T1000 (cell line): Measurements from ENCODE around the gene PROM1.

Source experiments
- DNase-seq: peaks from one replicate; lab custom pipeline; 2025; ENCODE audit warnings: mixed read lengths; lab: John Stamatoyannopoulos, UW

Gene PROM1

DNA sequence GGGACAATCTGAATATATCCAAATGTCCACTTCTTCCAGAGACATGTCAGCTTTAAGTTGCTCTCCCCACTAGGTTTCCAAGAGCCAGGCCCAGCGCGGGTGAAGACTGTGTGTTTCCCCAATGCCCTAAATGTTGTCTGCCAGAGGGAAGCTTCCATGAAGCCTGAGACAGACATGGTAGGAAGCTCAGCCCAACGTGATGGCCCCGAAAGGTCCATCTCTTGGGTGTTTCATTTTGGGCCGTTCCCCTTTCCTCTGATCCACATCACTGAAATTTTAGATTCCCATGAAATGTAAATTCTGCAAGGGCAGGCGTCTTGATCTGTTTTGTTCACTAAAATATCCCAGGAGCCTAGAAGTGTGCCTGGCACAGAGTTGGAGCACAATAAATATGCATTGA lies 25.4 kb upstream of the PROM1 start:
- DNase-seq: no peak

DNA sequence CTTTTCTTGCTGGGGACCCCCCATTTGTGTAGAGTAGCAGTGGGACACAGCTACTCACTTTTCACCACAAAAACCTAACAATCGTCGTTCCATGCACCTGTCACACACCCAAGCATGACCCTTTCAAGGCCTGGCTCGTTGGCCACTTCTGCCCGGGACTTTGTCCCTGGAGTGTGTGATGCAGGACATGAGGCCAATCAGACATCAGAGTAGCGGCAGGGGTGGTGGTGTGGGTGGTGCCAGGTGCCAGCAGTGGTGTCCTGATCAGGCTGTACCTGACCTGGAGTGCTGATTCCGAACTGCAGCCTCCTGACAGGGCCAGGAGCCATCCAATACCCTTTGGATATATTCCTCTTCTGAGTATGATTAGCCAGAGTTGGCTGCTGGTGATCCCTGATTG lies 23.1 kb upstream of the PROM1 start:
- no peak for DNase-seq

DNA sequence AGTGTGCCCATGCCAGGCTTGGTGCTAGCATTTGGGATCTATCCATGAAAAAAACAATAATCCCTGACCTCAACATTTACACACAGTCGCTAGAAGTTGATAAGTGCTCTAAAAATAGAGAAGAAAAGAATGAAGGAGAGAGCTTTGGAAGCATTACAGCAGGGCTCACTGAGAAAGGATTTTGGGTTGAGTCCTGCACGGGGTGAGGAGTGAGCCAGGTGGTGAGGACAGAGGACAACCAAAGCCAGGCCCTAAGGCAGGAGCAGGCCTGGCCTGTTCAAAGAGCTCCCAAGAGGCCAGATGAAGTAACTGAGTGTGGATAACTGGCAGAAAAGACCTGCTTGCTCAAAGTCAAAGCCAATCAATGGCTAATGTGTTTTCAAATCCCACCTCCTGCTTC lies 20.7 kb upstream of the PROM1 start:
- no peak for DNase-seq

DNA sequence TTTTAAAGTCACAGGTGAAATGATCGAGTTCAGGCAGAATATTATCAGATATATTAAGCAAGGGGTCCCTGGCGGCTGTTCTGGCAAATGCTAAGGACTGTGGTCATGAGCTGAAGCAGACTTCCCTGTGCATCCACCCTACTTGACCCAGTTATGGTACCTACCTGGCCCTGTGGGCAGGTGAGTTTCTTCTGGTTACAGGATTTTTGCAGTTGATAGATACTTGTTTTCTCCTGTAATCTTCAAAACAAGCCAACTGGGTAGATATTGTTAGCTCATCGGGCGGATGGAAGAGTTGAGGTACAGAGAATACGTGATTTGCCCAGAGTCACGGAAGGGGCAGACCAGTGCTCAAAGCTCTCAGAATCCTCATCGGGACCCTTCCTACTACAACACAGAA lies 18.5 kb upstream of the PROM1 start:
- DNase-seq: no peak

DNA sequence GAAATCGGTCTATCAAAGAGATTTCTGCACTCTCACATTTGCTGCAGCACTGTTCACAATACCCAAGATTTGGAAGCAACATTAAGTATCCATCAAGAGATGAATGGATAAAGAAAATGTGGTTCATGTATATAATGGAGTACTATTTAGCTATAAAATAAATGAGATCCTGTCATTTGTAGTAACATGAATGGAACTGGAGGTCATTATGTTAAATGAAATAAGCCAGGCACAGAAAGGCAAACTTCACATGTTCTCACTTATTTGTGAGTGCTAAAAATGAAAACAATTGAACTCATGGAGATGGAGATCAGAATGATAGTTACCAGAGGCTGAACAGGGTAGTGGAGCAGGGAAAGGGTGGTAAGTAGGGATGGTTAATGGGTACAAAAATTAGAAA lies 17.0 kb upstream of the PROM1 start:
- DNase-seq: no peak

DNA sequence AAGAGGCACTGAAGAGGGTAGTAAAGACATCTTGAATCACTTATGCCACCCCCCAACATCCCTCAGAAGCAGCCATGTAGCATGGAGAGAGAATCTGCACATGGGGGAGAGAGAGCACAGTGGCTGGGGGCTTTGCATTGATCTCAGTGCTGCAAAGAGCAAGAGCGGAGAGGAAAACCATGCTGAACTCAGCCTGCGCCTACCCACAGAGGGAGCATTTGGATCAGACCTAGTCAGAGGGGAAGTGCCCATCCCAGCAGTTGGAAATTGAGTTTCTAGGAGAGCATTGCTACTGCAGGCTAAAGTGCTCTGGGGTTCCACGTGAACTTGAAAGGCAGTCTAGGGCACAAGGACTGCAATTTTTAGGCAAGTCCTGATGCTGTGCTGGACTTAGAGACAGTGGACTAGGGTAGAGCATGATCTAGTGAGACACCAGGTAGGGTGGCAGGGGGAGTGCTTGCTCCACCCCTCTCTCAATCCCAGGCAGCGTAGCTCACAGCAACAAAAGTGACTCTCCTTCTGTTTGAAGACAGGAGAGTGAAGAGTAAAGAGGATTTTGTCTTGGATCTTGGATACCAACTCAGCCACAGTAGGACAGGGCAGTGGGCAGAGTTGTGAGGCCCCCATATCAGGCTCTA lies 9.0 kb upstream of the PROM1 start:
- DNase-seq: no peak

DNA sequence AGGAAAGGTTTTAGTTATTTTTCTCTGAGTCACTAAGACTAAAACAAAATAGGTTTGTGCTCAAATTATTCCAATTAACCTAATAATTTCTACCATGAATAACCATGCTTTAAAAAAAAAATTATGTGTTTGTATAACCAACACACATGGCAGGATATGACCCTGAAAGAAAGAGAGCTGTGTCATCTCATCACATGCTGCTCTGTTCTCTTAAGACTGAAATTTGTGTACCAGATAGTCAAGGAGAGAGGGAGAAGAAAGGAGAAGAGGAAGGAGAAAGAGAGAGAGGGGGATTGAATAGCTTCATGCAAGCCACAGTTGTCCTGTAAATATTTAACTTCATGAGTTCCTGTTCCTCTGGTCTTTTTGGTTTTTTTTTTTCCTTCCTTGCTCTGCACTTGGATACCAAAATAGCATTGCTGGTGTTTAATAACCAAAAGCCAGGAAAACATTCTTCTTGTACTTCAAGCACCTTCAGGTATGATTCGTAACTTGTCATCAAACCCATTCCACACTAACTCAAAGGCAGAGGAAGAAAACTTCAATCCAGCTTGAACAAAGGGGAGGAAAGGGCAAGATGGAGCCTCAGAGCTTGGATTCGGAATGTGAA lies 6.4 kb upstream of the PROM1 start:
- no peak for DNase-seq

DNA sequence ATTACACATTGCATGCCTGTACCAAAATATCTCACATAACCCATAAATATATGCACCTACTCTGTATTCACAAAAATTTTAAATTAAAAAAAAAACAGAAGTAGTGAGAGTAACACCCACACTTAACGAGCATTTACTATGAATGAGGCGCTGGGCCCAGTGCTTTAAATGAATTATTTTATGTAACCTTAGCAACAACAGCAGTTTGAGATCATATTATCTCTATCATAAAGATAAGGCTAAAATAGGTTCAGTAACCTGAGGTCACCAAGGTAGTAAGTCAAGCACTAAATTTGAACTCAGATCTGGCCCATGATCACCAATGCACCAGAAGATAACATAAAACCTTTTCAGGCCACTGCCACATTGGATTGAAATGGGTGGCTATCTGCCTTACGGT lies 5.3 kb upstream of the PROM1 start:
- no peak for DNase-seq

DNA sequence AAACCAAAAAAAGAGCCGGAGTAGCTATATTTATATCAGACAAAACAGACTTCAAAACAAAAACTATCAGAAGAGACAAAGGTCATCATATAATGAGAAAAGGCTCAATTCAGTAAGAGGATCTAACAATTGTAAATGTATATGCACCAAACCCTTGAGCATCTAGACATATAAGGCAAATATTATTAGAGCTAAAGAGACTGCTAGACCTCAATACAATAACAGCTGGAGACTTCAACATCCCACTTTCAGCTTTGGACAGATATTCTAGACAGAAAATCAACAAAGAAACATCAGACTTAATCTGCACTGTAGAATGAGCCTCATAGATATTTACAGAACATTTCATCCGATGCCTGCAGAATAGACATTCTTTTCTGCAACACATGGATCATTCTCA lies 4.8 kb upstream of the PROM1 start:
- DNase-seq: no peak

DNA sequence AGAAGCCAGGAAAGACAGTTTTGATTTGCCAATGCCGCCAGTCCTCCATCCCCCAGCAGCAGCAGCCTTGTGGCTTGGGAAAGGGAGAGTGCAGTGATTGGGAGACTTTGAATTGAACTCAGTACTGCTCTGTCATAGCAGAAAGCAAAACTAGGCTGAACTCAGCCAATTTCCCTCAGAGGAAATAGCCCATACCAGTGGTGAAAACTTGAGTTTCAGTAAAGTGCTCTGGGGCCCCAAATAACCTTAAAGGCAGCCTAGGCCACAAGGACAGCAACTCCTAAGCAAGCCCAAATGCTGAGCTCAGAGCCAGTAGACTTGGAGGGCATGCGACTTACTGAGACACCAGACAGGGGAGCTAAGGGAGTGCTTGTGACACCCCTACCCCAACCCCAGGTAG lies 2.0 kb upstream of the PROM1 start:
- no peak for DNase-seq

DNA sequence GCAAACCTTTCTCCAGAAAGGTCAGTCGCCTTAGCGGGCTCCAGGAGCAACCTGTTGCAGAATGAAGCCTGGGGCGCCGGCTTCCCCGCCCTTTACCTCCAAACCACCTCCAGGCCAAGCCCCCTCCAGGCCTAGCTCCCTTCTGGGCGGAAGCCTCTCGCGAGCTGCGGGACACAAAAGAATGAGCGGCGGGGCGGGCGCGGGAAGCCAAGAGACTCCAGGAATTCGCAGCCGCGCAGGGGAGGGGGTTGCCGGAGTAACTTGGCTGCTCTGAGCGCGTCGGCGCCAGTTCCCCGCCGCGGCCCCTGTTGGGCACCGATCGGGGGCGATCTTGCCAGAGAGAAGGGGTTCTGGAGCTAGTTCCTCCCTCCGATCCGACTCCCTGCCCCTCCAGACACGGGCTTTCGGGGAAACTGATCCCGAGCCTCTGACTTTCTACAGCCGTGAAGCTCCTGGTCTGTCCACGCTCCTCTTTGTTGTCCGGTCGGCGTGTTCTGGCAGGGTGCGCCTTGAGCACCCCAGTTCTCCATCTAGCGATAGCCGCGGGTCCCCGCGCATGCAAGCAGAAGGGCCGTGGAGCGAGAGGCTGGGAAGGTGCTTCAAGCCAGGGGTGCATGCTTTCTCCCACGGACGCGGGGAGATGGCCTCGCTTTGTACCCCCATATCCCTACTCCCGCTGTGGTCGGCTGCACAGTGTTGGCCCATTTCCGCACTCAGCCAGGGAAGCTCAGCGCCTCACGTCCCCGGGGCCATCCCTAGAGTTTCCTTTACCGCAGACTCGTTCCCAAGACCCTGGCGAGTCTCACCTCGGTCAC lies 1.2 kb downstream of the PROM1 start:
- no peak for DNase-seq

DNA sequence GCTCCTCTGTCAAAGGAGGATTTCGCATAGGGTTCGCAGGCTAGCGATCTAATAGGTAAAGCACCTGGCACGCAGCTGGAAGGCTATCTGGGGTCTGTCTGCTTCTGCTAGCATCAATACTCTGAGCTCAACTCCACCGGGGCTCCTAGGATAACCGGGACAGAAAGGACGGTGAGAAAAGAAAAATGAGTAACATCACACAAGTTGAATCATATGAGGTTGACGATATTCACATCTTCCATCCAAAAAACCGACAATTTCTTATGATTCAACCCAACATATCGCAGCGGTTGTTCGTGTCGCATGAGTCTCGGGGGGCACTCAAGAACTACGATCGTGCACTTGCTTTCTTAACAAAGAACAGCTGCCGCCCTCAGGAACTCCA lies 1.8 kb downstream of the PROM1 start:
- no peak for DNase-seq

DNA sequence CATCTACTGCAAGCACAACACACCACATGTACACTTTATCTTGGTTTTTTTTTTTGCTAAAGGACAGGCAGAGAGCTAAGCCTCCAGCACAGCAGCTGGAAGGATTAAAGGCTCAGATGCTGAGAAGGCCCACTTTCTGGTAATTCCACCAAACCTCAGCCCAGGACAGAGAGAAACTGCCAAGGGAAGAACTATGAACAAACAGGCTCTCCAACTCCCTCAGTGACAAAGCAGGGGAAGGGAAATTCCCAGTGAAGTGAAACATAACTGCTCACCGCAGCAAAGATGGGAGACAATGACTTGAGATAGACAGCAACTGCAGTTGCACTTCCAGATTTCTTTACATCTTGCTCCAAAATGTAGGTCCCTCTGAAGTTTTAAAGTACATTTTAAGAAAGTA lies 4.8 kb downstream of the PROM1 start:
- no peak for DNase-seq

DNA sequence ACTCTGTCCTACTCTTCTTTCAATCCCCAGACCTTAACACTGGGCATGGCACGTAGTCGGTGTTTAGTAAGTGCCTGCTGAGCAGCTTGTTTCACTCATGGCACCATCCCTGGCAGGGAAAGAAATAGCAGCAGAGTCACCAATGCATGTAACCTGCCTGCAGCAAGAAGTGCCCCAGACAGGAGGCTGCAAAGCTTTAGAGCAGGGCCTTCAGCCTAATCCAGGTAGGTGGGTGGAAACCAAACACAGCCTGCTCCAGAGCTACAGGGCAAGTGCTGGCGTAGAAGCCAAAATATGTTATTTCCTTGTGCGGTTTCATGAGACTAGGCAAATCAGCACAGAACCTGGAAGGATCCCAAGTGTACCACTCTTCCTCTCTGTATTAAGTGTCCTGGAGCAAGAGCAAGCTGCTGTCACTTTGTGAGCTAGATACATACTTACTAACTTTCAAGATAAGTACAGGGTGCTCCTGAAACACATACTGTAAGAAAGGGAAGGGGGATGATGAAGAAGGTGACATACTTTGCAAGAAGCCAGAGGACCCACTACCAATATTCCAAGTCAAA lies 5.5 kb downstream of the PROM1 start:
- no peak for DNase-seq

DNA sequence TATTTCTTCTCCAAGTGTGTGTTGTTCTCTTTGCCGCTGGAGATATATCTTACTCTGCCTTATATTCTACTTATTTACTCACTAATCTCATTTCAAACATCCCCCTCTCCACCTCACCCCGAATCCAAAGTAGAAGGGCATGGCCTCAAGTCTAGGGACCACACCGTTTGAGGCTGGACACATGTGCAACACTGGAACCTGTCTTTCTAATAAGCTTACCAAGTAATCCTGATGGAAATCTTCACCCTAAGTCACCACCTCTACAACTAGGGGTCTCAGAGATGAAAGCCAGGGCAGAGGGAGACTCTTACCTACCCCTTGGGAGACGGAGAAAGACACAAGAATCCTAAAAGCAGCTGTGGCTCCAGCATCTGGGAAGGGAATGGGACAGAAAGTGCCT lies 6.0 kb downstream of the PROM1 start:
- no peak for DNase-seq

DNA sequence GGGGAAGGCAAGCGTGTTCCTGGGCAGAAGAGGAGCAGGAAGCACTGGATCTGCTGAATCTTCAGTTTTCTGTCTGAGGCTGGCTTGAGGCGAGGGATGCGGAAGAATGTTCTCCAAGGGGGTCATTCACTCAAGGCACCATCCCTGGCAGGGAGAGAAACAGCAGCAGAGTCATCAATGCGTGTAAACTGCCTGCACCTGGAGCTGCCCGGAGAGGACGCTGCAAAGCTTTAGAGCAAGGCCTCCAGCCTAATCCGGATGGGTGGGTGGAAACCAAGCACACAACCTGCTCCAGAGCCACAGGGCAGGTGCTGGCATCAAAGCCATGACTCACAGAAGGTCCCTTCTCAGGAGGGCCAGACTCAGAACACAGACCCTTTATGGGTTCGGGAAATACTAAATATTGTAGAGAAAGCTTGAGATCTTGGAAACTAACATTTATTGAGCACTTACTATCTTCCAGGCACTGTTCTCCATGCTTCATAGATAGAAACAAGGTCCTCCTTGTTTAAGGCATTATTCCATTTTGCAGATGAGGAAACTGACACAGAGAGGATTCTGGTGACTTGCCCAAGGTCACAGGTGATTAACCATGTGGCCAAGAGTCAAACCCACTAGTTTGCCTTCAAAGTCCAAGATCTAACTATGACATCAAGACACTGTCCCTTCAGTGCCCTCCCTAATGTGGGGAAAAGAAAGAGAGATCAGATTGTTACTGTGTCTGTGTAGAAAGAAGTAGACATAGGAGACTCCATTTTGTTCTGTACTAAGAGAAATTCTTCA lies 7.7 kb downstream of the PROM1 start:
- no peak for DNase-seq

DNA sequence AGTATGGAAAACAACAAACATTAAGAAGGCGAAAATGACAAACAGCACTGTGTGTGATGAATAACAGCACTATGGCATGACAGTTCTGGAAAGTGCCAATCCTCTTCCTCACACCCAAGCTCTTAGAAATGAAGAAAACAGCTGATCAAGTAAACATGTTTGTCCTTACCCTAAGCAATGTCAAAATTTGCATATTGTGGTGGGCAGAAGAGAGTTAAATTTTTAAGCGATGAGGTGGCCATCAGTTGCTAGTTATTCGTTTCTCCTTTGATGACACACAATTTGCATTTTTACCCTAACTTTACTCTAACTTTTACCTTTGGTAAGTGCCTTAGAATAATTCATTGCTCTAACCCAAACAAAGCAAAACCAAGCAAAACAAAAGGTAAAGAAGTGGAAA lies 8.8 kb downstream of the PROM1 start:
- DNase-seq: no peak

DNA sequence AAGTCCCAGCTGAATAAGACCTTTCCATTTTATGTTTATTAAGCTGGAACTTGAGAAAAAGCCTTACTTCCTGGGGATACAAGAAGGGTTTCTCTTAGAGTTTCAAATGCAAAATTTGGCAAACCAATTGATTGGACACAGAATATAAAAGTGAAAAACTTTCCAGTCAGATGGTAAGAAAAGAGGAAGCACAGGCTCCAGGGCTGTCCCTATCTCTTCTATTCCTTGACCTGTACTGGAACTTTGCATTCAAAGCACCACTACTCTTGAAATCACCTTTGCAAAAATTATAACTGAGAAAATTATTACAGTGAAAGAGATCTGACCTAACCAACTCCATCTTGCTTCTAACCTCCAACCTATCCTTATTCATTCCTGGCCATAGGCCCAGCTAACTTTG lies 11.7 kb downstream of the PROM1 start:
- DNase-seq: no peak

DNA sequence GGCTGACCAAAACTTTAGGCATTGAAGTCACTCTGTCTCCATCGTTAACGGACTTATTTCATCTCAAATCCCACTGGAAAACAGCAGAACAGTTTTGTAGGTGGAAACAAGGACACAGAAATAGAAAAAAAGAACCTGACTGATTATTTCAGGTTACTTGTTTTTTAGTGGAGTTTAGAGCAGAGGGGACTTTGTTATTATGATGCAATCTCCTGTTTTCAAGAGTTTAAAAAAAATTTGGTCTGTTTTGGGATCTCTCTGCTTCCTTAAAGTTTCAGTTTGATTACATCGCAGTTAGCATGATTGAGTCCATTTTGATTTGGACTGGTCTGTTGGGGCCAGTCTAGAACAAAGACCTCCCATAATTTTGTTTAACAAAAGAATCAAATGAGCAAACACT lies 13.6 kb downstream of the PROM1 start:
- no peak for DNase-seq

DNA sequence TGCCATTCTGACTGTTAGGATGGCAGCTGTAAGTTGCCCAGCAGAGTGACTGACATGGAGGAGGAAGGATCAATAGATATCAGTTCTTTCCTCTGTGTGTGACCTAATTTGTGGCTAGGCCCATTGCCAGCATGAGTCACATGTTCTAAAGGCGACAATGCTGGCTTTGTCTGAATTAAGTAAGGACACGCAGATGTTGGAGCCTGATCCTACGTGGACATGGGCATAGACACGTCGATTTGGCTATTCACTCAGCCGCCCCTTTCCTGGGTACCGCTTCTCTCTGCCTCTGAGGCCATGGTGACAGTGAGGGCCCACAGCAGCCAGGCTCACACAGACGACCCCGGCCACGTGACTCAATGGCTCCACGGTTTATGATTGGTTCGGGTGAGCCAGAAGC lies 16.3 kb downstream of the PROM1 start:
- DNase-seq: no peak

DNA sequence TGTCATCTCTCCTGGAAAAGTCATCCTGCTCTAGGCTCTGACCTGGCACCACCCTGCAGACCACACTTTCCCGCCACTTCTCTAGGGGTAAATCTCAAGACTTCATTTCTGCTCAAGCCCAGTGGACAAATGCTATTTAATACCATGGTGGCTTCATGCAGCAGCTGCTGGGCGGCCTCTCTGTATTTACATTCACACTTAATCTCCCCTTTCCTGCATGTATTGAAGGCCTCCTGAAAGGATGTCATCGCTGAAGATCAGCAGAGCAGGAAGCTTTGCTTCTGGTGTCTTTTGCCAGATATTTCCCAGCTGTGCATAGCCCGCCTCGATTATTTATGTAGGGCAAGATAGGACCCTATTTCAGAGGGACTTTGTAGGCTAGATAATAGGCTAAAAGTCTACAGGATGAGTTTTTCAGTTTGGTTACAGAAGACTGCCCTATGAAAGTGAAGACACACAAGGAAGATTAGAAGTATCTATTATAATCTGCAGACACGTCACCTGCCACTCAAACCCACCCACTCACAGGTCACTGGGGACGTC lies 17.2 kb downstream of the PROM1 start:
- no peak for DNase-seq

DNA sequence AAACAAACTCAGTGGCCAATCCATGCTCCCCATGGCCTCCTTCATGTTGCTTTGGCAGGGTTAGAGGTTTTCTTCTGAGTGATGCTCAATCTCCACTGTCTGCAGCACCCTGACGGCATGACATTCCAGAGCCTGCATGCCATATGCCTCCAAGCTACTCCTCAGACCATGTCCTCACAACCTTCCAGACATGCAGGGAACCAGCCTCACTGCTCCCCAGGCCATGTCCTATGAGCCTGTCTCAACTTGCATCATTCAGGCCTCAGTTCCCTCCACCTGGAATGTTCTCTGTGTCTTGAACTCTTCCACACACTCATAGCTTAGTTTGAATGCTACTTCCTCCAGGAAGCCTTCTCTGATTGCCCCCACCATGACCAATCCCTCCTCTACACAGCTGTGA lies 18.8 kb downstream of the PROM1 start:
- no peak for DNase-seq
